Mammary microvascular endothelial cell (primary cell): ENCODE measurements around the gene SANBR. TPM values are rescaled to one million over a fixed set of nuclear protein-coding genes. Genes with fewer than 3 reads are reported as not detected.

ENCODE experiments used
- total RNA-seq: library from RNA; depleted of rRNA; stranded (reverse); fragments of >200 nt; gene quantifications from 2 replicates; pipeline ENCODE4 v1.2.3, GENCODE V29; 2015

The SANBR gene
- 7.8 and 11.1 TPM in 2 replicates for total RNA-seq

DNA sequence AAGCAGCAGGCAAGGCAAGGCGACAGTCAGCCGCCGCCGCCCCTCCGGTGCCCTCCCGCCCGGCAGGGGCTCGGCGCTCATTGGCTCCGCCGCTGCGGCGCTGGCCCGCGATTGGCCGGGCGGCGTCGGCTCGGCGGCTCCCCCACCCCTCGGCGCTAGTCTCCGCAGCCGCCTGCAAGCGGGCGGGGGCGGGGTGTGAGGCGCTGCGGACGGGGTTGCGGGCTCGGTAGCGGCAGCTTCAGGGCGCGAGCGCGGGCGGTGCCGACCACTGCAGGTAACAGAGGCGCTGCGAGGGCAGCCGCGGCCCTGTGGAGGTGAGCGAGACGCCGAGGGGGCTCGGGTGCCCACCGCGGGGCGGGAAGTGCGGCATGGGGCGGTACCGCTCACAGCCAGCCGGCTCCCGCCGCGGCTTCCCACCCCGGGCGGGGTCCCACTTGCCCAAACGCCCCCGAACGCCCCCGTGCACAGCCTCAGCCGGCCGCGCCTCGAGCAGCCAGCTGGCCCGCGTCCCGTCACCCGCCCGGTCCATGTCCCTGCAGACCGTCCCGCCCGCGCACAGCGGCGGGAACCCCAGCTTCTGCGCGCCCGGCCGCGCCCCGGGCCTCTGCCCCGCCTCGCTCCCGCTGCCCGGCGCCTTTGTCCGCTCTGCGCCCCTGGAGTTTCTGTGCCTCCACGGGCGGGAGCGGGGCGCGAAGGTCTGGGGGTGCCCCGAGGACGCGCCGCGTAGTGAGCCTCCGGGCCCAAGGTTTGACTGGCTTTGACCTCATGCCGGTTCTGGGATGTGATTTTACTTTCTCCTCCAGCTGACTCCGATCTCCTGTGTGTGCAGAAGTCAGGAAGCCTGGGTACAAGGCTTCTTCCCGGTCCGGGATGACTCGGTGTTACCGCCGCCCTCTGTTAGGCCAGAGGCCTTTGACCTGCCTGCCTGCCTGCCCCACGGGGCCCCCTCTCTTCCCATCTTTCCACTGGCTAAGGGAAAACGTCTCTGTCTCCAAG is at the start of gene SANBR:
TSS of gene SANBR (plus strand) at position 158 of the 996 bp plus-strand sequence. CDS start 4,480 bp downstream, outside the sequence.

DNA sequence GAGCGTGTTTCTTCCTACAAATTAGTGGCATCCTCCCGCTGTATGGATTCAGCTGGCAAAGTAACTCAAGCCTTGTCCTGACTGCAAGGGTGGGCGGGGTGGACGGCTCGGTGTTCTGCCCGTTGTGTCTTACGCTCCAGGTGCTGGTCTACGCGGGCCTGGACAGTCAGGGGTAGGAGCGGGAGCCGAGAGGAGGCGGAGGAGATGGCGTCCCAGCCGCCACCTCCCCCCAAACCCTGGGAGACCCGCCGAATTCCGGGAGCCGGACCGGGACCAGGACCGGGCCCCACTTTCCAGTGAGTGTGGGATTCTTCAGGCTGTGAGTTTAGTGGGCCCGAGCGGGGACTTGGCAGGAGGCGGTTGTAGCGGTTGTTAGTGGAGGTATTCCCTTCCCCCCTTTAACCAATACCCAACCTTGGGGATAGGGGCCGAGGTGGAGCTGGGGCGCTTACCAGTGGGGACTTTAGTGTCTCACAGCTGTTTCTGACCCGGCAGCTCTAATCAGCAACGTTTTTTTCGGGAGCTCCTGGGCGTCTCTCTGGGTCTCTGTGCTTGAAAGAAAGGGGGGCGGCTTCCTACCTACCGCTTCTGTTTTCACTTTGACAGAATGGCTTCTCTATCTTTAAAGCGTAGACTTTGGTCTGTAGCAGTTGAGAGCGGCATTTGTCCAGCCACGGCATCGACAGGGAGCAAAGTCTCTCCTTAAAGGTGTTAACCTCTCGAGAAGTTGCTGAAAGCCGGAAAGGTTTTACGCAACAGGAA is 47.9 kb upstream of the SANBR start, which contains the start of the genes PEX13 and PUS10:
TSS of gene PEX13 (plus strand) at position 165 of the 762 bp plus-strand sequence. CDS start at position 205, 40 bp downstream.
TSS of gene PUS10 (minus strand) at position 700 of the 762 bp plus-strand sequence. CDS start 6,365 bp downstream, outside the sequence.

Other genes with a start within 250 kb of the SANBR start
- 3.9 and 7.0 TPM in 2 replicates for gene REL, start 184.3 kb upstream of the SANBR start, total RNA-seq
- 29.8 and 45.5 TPM in 2 replicates for gene PEX13, start 48.2 kb upstream of the SANBR start, total RNA-seq
- gene PUS10, start 47.6 kb upstream of the SANBR start, total RNA-seq: 4.8 and 7.5 TPM in 2 replicates
- gene C2orf74, start 96.3 kb downstream of the SANBR start, total RNA-seq: 10.1 and 10.8 TPM in 2 replicates